Measurements from ENCODE around the gene KIFC3. TPM values are rescaled to one million over a fixed set of nuclear protein-coding genes. Genes with fewer than 3 reads are reported as not detected.

Gene KIFC3
- total and polyA plus RNA-seq, 2 of the 8 experiments (the other 6 are each of a cell fraction or from before 2014, with no cell fraction given), result 2.1 to 7.1 TPM

DNA sequence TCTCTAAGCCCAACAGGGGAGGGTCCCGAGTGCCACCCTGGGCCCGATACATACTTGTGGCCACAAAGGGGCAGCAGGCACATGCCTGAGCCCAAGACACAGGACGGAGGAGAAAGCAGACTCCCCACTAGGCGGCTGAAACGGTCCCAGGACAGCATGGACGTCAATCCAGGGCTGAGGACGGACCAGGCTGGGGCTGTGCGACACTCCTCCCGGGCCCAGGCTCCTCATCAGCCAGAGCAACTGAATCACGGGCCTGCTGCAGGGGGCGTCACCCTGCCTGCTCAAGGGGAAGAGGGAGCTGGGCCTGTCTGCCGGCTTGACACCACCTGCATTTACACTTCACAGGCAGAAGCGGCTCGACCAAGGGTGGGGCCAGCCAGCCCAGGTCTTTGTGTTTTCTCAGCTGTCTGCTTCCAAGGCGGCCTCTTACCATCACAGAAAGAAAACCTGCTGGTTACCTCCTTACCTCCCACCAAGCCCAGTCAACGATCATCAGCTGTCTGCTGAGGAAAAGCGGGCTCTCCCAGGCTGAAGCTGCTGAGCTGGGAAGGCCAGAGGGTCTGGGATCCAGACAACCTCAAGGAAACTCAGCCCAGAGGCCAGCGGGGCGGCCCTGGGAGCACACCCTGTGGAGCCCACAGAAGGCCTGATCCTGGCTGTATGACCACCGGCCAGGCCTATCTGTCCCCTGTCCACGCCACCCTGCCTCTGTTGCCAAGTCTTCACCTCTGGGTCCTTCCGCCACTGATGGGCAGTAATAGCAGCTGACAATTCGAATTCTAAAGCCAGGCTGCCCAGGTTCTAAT lies 26.4 kb downstream of the KIFC3 start (continued):
- TF ChIP-seq SP2 (IDR thresholded peaks at IDR 0.05; ENCODE audit: low read length) (no peak), EZH2 (IDR thresholded peaks at IDR 0.05; ENCODE audit: low read depth, low read length, severe bottlenecking) (no peak), SRF (IDR thresholded peaks at IDR 0.05; ENCODE audit: low read depth, low read length) (no peak), BCL11A (IDR thresholded peaks at IDR 0.05; ENCODE audit: low read depth in 2 of 2, low read length in 2 of 2) (no peak), POLR2AphosphoS5 (IDR thresholded peaks at IDR 0.05; ENCODE audit: low read depth, low read length) (no peak), SP1 (IDR thresholded peaks at IDR 0.05; ENCODE audit: low read depth, low read length) (peak; percentile 42; the same call in 1 of the 2 replicates), CBX8 (IDR thresholded peaks at IDR 0.05; ENCODE audit: borderline replicate concordance, low read depth, low read length) (no peak), FOSL1 (IDR thresholded peaks at IDR 0.05; ENCODE audit: insufficient read depth, low read depth, low read length) (no peak), RNF2 (IDR thresholded peaks at IDR 0.05; ENCODE audit: borderline replicate concordance, low read depth, low read length, missing control alignments, poor library complexity, severe bottlenecking) (no peak), TCF12 (IDR thresholded peaks at IDR 0.05; ENCODE audit: low read depth, low read length) (peak; percentile 86; the same call in 1 of the 2 replicates), RAD21 (IDR thresholded peaks at IDR 0.05 in 1 of 2, conservative IDR thresholded peaks at IDR 0.05 in 1 of 2; ENCODE audit: low read depth in 2 of 2, low read length in 2 of 2) (peak; percentile 89 to 91), CTBP2 (IDR thresholded peaks at IDR 0.05; ENCODE audit: borderline replicate concordance, insufficient read depth, insufficient read length, low read length) (no peak), POLR2A (IDR thresholded peaks at IDR 0.05; ENCODE audit: control extremely low read depth in 1 of 2, low read depth in 2 of 2, low read length in 2 of 2) (no peak), TBP (IDR thresholded peaks at IDR 0.05; ENCODE audit: low read depth, low read length) (peak; percentile 42; the same call in 1 of the 2 replicates)
- TF ChIP-seq, protein P1, sequence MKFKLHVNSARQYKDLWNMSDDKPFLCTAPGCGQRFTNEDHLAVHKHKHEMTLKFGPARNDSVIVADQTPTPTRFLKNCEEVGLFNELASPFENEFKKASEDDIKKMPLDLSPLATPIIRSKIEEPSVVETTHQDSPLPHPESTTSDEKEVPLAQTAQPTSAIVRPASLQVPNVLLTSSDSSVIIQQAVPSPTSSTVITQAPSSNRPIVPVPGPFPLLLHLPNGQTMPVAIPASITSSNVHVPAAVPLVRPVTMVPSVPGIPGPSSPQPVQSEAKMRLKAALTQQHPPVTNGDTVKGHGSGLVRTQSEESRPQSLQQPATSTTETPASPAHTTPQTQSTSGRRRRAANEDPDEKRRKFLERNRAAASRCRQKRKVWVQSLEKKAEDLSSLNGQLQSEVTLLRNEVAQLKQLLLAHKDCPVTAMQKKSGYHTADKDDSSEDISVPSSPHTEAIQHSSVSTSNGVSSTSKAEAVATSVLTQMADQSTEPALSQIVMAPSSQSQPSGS (IDR thresholded peaks at IDR 0.05; ENCODE audit: low read length), result no peak
- TF ChIP-seq, protein P2, sequence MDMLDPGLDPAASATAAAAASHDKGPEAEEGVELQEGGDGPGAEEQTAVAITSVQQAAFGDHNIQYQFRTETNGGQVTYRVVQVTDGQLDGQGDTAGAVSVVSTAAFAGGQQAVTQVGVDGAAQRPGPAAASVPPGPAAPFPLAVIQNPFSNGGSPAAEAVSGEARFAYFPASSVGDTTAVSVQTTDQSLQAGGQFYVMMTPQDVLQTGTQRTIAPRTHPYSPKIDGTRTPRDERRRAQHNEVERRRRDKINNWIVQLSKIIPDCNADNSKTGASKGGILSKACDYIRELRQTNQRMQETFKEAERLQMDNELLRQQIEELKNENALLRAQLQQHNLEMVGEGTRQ (IDR thresholded peaks at IDR 0.05; ENCODE audit: low read length), result no peak
- TF ChIP-seq, protein P3, sequence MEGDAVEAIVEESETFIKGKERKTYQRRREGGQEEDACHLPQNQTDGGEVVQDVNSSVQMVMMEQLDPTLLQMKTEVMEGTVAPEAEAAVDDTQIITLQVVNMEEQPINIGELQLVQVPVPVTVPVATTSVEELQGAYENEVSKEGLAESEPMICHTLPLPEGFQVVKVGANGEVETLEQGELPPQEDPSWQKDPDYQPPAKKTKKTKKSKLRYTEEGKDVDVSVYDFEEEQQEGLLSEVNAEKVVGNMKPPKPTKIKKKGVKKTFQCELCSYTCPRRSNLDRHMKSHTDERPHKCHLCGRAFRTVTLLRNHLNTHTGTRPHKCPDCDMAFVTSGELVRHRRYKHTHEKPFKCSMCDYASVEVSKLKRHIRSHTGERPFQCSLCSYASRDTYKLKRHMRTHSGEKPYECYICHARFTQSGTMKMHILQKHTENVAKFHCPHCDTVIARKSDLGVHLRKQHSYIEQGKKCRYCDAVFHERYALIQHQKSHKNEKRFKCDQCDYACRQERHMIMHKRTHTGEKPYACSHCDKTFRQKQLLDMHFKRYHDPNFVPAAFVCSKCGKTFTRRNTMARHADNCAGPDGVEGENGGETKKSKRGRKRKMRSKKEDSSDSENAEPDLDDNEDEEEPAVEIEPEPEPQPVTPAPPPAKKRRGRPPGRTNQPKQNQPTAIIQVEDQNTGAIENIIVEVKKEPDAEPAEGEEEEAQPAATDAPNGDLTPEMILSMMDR (IDR thresholded peaks at IDR 0.05; ENCODE audit: control extremely low read depth in 1 of 3, insufficient read depth in 1 of 3, low read depth in 1 of 3, low read length in 3 of 3), result peak; percentile 74 to 99 (median 91)
